Osteocyte (in vitro differentiated cells): ENCODE measurements around the gene DENND1A. TPM values are rescaled to one million over a fixed set of nuclear protein-coding genes. Genes with fewer than 3 reads are reported as not detected.

Experiments
- DNase-seq: peaks from one replicate; pipeline ENCODE4 v3.0.0; 2021; ENCODE audit warnings: mixed read lengths; ENCODE audit not compliant: unreplicated experiment; ENCODE audit errors: extremely low spot score
- H3K27ac Mint-ChIP-seq: one replicate; pipeline ENCODE4 v1.8.0; 2021; ENCODE audit warnings: mild to moderate bottlenecking, mixed read lengths; ENCODE audit not compliant: unreplicated experiment
- H3K27me3 Mint-ChIP-seq: one replicate; pipeline ENCODE4 v1.8.0; 2021; ENCODE audit warnings: mixed read lengths; ENCODE audit not compliant: unreplicated experiment
- H3K36me3 Mint-ChIP-seq: one replicate; pipeline ENCODE4 v1.8.0; 2021; ENCODE audit warnings: mixed read lengths; ENCODE audit not compliant: unreplicated experiment
- H3K4me1 Mint-ChIP-seq: one replicate; pipeline ENCODE4 v1.8.0; 2021; ENCODE audit warnings: mixed read lengths; ENCODE audit not compliant: unreplicated experiment
- H3K4me3 Mint-ChIP-seq: one replicate; pipeline ENCODE4 v1.8.0; 2021; ENCODE audit warnings: mild to moderate bottlenecking, moderate library complexity, mixed read lengths; ENCODE audit not compliant: unreplicated experiment
- H3K9me3 Mint-ChIP-seq: one replicate; pipeline ENCODE4 v1.8.0; 2021; ENCODE audit warnings: mixed read lengths; ENCODE audit not compliant: unreplicated experiment
- total RNA-seq: library from RNA; stranded (reverse); gene quantifications from 2 replicates; pipeline ENCODE4 v1.2.1, GENCODE V29; 2021
- TF ChIP-seq, protein P1 (sequence below): fragments of 200-600 bp; sonication (generic); IDR thresholded peaks from 2 replicates; pipeline ENCODE4 v1.5.0; 2021; ENCODE audit warnings: antibody characterized with exemption, mild to moderate bottlenecking, moderate library complexity

Gene DENND1A
- total RNA-seq, 1 donor from 2014 or later: 19.8 TPM

DNA sequence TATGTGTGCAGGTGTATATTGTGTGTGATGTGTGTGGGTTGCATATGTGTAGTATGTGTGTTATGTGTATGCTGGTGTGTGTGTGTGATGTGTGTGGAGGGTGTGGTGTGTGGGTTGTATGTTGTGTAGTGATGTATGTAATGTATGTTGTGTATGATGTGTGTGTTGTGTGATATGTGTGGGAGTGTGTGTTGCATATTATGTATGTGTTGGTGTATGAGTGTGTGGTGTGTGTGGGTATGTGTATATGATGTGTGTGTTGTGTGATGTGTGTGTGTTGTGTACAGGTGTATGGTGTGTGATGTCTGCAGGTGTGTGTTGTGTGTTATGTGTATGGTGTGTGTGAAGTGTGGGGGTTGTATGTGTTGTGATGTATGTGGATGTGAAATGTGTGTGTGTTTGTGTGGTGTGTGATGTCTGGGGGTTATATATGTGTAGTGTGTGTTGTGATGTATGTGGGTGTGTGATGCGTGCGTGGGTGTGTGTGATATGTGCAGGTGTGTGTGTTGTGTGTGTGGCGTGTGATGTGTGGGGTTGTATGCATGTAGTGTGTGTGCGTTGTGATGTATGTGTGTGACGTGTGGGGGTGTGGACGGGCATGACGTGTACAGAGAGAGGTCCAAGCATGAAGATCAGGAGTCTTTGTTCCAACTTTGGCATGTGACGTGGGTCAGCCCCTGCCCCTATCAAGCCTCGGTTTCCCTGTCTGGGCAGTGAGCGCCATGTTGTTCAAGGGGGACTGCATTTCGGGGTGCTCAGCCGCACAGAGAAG lies 582.5 kb downstream of the DENND1A start:
- no peak for DNase-seq
- no peaks in the 10 kb centered on the region for H3K36me3 Mint-ChIP-seq
- H3K4me3 Mint-ChIP-seq: no peak overlapping the region
- TF ChIP-seq, protein P1, sequence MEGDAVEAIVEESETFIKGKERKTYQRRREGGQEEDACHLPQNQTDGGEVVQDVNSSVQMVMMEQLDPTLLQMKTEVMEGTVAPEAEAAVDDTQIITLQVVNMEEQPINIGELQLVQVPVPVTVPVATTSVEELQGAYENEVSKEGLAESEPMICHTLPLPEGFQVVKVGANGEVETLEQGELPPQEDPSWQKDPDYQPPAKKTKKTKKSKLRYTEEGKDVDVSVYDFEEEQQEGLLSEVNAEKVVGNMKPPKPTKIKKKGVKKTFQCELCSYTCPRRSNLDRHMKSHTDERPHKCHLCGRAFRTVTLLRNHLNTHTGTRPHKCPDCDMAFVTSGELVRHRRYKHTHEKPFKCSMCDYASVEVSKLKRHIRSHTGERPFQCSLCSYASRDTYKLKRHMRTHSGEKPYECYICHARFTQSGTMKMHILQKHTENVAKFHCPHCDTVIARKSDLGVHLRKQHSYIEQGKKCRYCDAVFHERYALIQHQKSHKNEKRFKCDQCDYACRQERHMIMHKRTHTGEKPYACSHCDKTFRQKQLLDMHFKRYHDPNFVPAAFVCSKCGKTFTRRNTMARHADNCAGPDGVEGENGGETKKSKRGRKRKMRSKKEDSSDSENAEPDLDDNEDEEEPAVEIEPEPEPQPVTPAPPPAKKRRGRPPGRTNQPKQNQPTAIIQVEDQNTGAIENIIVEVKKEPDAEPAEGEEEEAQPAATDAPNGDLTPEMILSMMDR: no peak
- peaks cover 16% of the 10 kb centered on the region for H3K27me3 Mint-ChIP-seq
- H3K9me3 Mint-ChIP-seq: no peaks in the 10 kb centered on the region
- no peak overlapping the region for H3K27ac Mint-ChIP-seq
- H3K4me1 Mint-ChIP-seq: peaks cover 3% of the 10 kb centered on the region

DNA sequence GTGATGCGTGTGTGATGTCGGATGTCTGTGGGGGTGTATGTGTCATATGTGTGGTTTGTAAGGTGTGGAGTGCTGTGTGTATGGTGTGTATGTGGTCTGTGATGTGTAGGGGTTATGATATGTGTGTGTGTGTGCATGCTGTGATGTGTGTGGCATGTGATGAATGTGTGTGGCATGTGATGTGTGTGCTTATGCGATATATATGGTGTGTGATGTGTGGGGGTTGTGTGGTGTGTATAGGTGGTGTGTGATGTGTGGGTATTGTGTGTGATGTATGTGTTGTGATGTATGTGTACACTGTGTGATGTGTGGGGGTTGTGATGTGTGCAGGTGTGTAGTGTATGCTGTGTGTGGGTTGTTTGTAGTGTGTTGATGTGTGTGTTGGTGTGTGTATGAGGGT lies 583.1 kb downstream of the DENND1A start:
- TF ChIP-seq, protein P1: no peak
- H3K27me3 Mint-ChIP-seq: peaks cover 13% of the 10 kb centered on the region
- H3K4me3 Mint-ChIP-seq: no peak overlapping the region
- no peaks in the 10 kb centered on the region for H3K36me3 Mint-ChIP-seq
- H3K27ac Mint-ChIP-seq: no peak overlapping the region
- DNase-seq: no peak
- H3K9me3 Mint-ChIP-seq: no peaks in the 10 kb centered on the region
- H3K4me1 Mint-ChIP-seq: peaks cover 3% of the 10 kb centered on the region

GRCh38 chr9:123346026-123346425 lies 583.9 kb downstream of the DENND1A start:
- no peaks in the 10 kb centered on the region for H3K36me3 Mint-ChIP-seq
- TF ChIP-seq, protein P1: no peak
- H3K4me1 Mint-ChIP-seq: peaks cover 3% of the 10 kb centered on the region
- no peak for DNase-seq
- H3K27ac Mint-ChIP-seq: no peak overlapping the region
- no peaks in the 10 kb centered on the region for H3K9me3 Mint-ChIP-seq
- H3K27me3 Mint-ChIP-seq: peaks cover 5% of the 10 kb centered on the region
- H3K4me3 Mint-ChIP-seq: no peak overlapping the region

DNA sequence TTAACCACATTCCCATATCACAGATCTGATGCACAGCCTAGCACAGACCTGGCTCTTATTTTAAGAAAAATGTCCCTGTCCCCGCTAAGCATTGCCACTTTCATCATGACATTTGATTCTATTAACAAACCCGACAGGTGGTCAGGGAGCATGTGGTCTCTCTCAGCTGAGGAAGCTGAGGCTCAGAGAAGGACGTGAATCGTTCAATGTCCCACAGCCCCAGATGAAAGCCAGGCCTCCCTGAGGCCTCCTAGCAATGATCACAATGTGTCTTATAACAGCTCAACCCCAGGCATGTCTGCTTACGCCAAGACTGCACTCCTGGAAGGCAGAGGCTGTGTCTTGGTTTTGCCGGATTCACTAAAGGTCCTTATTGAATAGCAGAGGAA lies 584.4 kb downstream of the DENND1A start:
- Mint-ChIP-seq H3K9me3 (no peaks in the 10 kb centered on the region), H3K4me1 (peaks cover under 1% of the 10 kb centered on the region), H3K36me3 (no peaks in the 10 kb centered on the region), H3K27me3 (peaks cover under 1% of the 10 kb centered on the region), H3K27ac (no peak overlapping the region), H3K4me3 (no peak overlapping the region)
- no peak for DNase-seq
- TF ChIP-seq, protein P1: no peak

- peaks cover 6% of the 10 kb centered on the region for H3K4me1 Mint-ChIP-seq
- H3K9me3 Mint-ChIP-seq: no peaks in the 10 kb centered on the region
- H3K36me3 Mint-ChIP-seq: no peaks in the 10 kb centered on the region
- no peak overlapping the region for H3K27ac Mint-ChIP-seq
- TF ChIP-seq, protein P1: no peak
- no peak overlapping the region for H3K4me3 Mint-ChIP-seq
- no peaks in the 10 kb centered on the region for H3K27me3 Mint-ChIP-seq
- DNase-seq: no peak
Measured at GRCh38 chr9:123344192-123344949, 585.6 kb downstream of the DENND1A start.
